ENCODE results near the gene MACROD2.

GRCh38 chr20:14518648-14519047 lies 523.3 kb downstream of the MACROD2 start:
- TF ChIP-seq CTCF (IDR thresholded peaks at IDR 0.05) = no peak
- TF ChIP-seq POLR2A (IDR thresholded peaks at IDR 0.05) = no peak

All from uterus (tissue), 2 donors.